ENCODE results near the gene OR1L8.

DNA sequence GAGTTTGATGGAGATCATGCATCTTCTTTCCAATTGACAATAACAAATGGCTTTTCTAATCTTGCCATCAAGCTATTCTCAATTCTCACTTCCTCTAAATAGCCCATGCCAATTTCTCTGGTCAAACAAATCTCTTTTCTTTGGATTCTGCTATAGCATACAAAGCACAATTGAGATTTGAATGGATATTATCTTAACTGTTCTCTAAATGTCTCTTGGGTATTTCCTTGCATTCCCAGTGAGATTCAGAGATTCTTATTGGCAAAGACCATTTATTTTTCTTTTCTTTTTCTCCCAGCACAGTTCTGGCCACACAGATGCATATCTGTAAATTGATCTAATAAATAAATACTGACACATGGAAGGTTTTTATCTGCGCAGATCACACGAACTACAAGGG is 30.4 kb downstream of the OR1L8 start, which contains the start of gene OR1N2:
- TF ChIP-seq, protein P1, sequence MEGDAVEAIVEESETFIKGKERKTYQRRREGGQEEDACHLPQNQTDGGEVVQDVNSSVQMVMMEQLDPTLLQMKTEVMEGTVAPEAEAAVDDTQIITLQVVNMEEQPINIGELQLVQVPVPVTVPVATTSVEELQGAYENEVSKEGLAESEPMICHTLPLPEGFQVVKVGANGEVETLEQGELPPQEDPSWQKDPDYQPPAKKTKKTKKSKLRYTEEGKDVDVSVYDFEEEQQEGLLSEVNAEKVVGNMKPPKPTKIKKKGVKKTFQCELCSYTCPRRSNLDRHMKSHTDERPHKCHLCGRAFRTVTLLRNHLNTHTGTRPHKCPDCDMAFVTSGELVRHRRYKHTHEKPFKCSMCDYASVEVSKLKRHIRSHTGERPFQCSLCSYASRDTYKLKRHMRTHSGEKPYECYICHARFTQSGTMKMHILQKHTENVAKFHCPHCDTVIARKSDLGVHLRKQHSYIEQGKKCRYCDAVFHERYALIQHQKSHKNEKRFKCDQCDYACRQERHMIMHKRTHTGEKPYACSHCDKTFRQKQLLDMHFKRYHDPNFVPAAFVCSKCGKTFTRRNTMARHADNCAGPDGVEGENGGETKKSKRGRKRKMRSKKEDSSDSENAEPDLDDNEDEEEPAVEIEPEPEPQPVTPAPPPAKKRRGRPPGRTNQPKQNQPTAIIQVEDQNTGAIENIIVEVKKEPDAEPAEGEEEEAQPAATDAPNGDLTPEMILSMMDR (IDR thresholded peaks at IDR 0.05) = no peak
- TF ChIP-seq EP300 (IDR thresholded peaks at IDR 0.05) = no peak
- TF ChIP-seq POLR2A (IDR thresholded peaks at IDR 0.05) = no peak
- no peak for TF ChIP-seq POLR2AphosphoS5 (IDR thresholded peaks at IDR 0.05)
